GM18868 (cell line): ENCODE measurements around the gene A2M.

Source experiments
- ATAC-seq: cut with Tn5 transposase; IDR thresholded peaks from one replicate; pipeline ENCODE4 v1.9.1; 2021; ENCODE audit warnings: mild to moderate bottlenecking, moderate library complexity; ENCODE audit not compliant: unreplicated experiment

The A2M gene

GRCh38 chr12:9074484-9075137 is 41.1 kb downstream of the A2M start:
- no peak for ATAC-seq

DNA sequence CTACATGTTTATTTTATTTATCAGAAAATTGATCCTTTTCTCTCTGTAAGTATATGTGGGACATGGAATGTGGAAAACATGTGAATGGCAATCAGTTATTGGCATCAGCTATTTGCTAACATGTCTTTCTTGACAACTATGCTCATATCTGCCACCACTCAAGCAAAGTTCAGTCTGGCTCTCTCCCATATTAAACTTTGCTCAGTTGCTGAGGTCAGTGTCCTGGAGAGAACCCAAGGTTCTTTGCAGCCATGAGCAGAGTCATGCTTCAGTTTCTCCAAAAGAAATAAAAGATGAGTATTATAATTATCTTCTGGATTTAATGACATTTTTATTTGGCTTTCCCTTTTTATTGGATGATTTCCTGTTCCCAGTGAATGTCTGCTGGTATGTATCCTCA is 42.6 kb downstream of the A2M start:
- no peak for ATAC-seq

GRCh38 chr12:9072481-9073038 is 43.2 kb downstream of the A2M start:
- no peak for ATAC-seq

DNA sequence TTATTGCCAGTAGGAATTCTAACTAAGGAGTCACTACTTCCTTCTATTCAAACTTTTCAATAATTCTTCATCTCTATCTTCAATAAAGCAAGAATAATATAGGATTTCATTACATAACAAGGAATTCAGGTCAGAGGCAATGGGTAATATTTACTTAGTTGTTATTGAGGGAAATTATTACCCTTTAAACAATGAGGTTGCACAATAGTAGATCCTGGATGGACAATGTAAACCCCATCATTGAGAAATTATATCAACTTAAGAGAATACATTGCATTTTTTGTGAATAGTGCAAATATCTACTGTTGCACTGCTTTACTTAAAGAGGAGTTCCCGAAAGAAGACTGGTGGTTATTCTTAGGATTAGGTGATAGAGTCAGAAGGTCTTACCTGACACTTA is 43.8 kb downstream of the A2M start:
- ATAC-seq: no peak

DNA sequence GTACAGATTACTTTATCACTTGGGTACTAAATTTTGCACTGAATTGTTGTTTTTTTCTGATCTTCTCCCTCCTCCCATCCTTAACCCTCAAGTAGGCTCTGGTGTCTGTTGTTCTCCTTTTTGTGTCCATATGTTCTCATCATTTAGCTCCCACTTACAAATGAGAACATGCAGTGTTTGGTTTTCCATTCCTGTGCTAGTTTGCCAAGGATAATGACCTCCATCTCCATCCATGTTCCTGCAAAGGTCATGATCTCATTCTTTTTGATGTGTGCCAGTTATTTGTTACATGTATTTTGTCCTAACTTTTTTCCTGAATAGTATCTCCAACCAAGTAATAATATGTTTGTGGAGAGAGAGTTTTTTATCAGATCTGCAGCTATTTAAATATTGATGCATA is 44.2 kb downstream of the A2M start:
- ATAC-seq: no peak

DNA sequence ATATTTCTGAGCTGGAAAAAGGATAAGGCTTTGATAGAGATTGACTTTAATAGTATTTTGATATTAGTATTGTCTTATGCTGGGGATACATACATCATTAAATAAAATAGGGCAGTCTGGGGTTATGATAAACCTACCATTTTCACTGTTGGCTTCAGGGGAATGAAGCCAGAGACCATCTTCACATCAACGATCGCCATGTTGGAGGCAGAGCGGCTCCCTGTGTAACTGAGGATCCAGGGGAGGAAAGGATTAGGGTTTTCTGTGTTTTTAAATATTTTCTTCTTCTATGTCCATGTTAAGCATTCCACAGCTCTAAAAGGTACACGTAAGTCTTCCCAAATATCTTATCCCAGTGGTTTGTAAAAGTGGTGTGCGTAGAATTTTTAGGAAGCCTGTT is 45.4 kb downstream of the A2M start:
- no peak for ATAC-seq

GRCh38 chr12:9068600-9068999 is 47.1 kb downstream of the A2M start:
- no peak for ATAC-seq

- ATAC-seq: no peak
Measured at GRCh38 chr12:9068086-9068485, 47.6 kb downstream of the A2M start.

DNA sequence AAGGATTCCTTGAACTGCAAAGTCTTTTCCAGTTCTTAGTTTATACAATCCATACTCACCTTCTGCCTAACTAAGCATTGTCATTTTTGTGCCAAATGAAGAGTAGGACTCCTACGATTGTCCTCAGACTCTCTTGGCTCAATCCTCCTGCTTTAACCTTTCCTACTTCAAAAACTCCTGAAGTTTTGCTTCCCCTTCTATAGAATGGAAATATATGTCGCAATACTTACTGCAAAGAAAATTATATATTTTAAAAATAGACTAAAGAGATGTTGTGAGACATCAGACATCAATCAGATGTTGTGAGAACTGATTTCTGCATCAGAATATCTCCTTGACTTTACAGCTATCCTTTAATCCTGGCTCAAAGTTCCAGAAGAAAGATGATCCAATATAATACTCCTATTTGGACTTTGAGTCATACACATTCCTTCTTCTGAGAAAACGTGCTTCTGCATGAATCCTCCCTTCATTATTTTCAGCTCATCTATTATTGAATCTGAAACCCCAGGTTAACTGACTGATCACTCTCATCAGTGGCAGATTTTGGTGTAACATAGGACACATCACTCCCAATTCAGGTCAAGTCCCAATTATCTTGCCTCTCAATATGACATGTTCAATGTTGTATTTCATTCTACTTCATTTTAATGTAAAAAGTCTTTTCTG is 48.8 kb downstream of the A2M start:
- no peak for ATAC-seq

- ATAC-seq: no peak
Measured at GRCh38 chr12:9066183-9066623, 49.5 kb downstream of the A2M start.

- no peak for ATAC-seq
Measured at GRCh38 chr12:9065607-9065856, 50.2 kb downstream of the A2M start.

GRCh38 chr12:9064815-9065606 is 50.7 kb downstream of the A2M start:
- ATAC-seq: no peak

DNA sequence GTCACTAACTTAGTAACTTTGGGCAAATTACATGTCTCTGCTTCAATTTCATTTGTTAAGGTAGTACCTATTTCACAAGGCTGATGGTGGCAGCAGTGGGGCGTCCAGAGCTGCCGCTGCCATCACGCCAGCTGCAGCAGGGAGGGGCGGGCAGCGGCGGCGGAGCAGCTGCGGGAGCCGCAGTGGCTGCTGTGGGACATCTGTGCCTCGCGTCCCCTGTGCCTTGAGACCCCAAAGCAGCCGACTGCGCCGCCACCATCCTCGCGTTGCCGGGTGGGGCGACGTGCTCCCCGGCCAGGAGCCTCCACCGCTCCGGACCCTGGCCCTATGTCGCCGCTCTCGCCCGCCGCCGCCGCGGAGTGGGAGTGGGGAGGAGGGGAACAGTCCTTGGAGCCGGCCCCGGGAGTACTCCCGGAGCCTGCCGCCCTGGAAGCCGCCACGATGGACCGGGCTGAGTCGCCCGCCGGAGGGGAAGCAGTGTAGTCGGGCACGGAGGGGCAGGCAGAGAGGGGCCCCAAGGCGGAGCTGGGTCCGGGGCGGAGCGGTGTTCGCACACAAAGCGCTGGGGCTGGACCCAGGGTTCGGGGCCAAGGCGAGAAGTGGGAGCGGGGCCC is 51.4 kb downstream of the A2M start:
- peak; percentile 78 for ATAC-seq

- no peak for ATAC-seq
Measured at GRCh38 chr12:9052610-9053009, 63.1 kb downstream of the A2M start.

GRCh38 chr12:9051158-9051550 is 64.6 kb downstream of the A2M start:
- ATAC-seq: no peak

GRCh38 chr12:9050521-9051157 is 65.1 kb downstream of the A2M start:
- ATAC-seq: no peak

- no peak for ATAC-seq
Measured at GRCh38 chr12:9049520-9050133, 66.1 kb downstream of the A2M start.

DNA sequence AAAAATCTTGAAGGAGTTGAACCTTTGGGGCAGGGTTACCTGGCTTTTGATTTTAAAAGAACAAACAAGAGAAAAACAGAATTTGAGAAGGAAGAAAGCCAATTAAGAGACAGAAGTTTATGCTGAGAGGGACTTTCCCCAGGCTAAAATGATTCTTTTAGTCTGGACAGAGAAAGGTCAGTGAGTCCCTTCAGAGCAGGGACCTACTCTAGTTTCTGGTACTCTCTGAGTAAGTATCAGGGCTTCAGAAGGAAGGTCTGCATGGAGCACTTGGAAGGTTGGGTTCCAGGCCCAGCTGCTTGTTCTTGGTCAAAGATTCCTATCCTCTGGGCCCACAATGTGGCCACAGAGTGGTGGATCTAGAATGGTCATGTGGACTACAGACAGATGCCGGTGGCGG is 66.8 kb downstream of the A2M start:
- ATAC-seq: no peak

DNA sequence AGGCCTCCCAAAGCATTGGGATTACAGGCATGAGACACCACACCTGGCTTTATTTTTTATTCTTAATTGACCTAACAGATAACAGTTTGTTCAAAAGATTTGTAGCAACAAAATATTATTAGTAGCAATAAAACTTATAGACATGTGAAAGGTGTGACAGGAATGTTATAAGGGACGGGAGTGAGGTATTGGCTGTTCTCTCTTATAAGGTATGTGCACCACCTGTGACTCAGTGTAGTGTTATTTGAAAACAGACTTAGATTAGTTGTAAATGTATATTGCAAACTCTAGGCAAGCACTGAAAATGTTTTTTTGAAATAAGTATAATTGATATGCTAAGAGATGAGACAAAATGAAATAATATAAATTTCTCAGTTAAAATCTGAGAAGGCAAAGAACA is 68.6 kb downstream of the A2M start:
- no peak for ATAC-seq

GRCh38 chr12:9043766-9044165 is 72.0 kb downstream of the A2M start:
- ATAC-seq: no peak

GRCh38 chr12:9041321-9041720 is 74.4 kb downstream of the A2M start:
- no peak for ATAC-seq
